H1 (cell line): ENCODE measurements around the gene HMCN2. TPM values are rescaled to one million over a fixed set of nuclear protein-coding genes. Genes with fewer than 3 reads are reported as not detected.
A peak's percentile ranks its signal among the peaks of the same experiment; 100 is the strongest.

Experiments used
- CTCF ChIA-PET: fragments of 300-600 bp; sonication (Branson Sonifier 250); formaldehyde crosslinking; loops from one replicate; lab custom pipeline; 2021; ENCODE audit not compliant: partially characterized antibody; lab: Charles Lee
- POLR2A ChIA-PET: fragments of 300-600 bp; sonication (Branson Sonifier 250); formaldehyde crosslinking; loops from one replicate; lab custom pipeline; 2021; ENCODE audit warnings: inconsistent platforms; ENCODE audit not compliant: partially characterized antibody; lab: Charles Lee
- DNase-seq, 2 experiments: peaks; one replicate each; pipeline versions ENCODE4 v3.0.0 to v3.0.0-alpha.2; 2010 to 2022; ENCODE audit warnings: low spot score in 2 of 2, low read depth in 1 of 2, mixed read lengths in 1 of 2
- FAIRE-seq: peaks from 2 replicates; lab custom pipeline; 2011; peaks lifted over from hg19 to GRCh38; lab: Jason Lieb, UNC
- H2AFZ ChIP-seq: 2 replicates; pipeline ENCODE4 v1.8.1; 2012; ENCODE audit warnings: low read length, inconsistent platforms
- H2AK5ac ChIP-seq: 2 replicates; pipeline ENCODE4 v1.6.1; 2013; ENCODE audit warnings: low read depth, low read length
- H2BK120ac ChIP-seq: replicated peaks from 2 replicates; pipeline ENCODE3; 2013; ENCODE audit warnings: low read depth, low read length, inconsistent platforms
- H2BK12ac ChIP-seq: 2 replicates; pipeline ENCODE4 v1.6.1; 2013; ENCODE audit warnings: low read depth, low read length
- H2BK15ac ChIP-seq: 2 replicates; pipeline ENCODE4 v1.6.1; 2013; ENCODE audit warnings: low read length
- H2BK20ac ChIP-seq: 2 replicates; pipeline ENCODE4 v1.6.1; 2013; ENCODE audit warnings: low read length
- H2BK5ac ChIP-seq: 2 replicates; pipeline ENCODE4 v1.6.1; 2013; ENCODE audit warnings: low read depth, low read length
- H3K14ac ChIP-seq: 2 replicates; pipeline ENCODE4 v1.6.1; 2013; ENCODE audit warnings: inconsistent platforms; ENCODE audit not compliant: insufficient read length
- H3K18ac ChIP-seq: 2 replicates; pipeline ENCODE4 v1.6.1; 2013; ENCODE audit warnings: low read length; ENCODE audit errors: extremely low read depth
- H3K23ac ChIP-seq: 2 replicates; pipeline ENCODE4 v1.6.1; 2013; ENCODE audit warnings: inconsistent platforms; ENCODE audit not compliant: insufficient read length
- H3K23me2 ChIP-seq: 2 replicates; pipeline ENCODE4 v1.6.1; 2013; ENCODE audit warnings: low read depth, low read length
- H3K27ac ChIP-seq: 2 replicates; pipeline ENCODE4 v1.6.1; 2011; ENCODE audit warnings: low read depth, low read length, inconsistent platforms
- H3K27me3 ChIP-seq, 4 experiments: replicated peaks in 1 of 4; 1 replicate in 1 of 4; 2 replicates in 3 of 4; pipeline versions ENCODE4 v1.6.1 to v1.8.1; 2011 to 2013; ENCODE audit warnings: low read length in 3 of 4, mild to moderate bottlenecking in 3 of 4, inconsistent platforms in 2 of 4, mixed read lengths in 2 of 4, moderate library complexity in 1 of 4; ENCODE audit not compliant: control insufficient read depth in 3 of 4, insufficient read depth in 3 of 4; ENCODE audit errors: extremely low read depth in 1 of 4
- H3K36me3 ChIP-seq, 4 experiments: 2 replicates each; pipeline versions ENCODE4 v1.6.1 to v1.8.1; 2011 to 2013; ENCODE audit warnings: mild to moderate bottlenecking in 4 of 4, low read length in 3 of 4, moderate library complexity in 2 of 4, control low read depth in 1 of 4, inconsistent platforms in 1 of 4; ENCODE audit not compliant: insufficient read depth in 4 of 4, control insufficient read depth in 2 of 4
- H3K4ac ChIP-seq: replicated peaks from 2 replicates; pipeline ENCODE3; 2013; ENCODE audit warnings: low read length, low read depth, mixed read lengths, inconsistent platforms; ENCODE audit not compliant: insufficient read length
- H3K4me1 ChIP-seq, 4 experiments: replicated peaks in 1 of 4; 1 replicate in 1 of 4; 2 replicates in 3 of 4; pipeline versions ENCODE4 v1.6.1 to v1.8.1; 2011 to 2013; ENCODE audit warnings: low read length in 3 of 4, inconsistent platforms in 2 of 4, mixed read lengths in 1 of 4; ENCODE audit not compliant: insufficient read depth in 4 of 4, control insufficient read depth in 3 of 4
- H3K4me2 ChIP-seq, 2 experiments: 2 replicates each; pipeline versions ENCODE4 v1.6.1 to v1.8.1; 2011 to 2013; ENCODE audit warnings: low read depth in 2 of 2, low read length in 2 of 2, control low read depth in 1 of 2, inconsistent platforms in 1 of 2, mild to moderate bottlenecking in 1 of 2; ENCODE audit not compliant: insufficient read depth in 1 of 2
- H3K4me3 ChIP-seq, 4 experiments: fragments of 200-600, 300-600 bp in 1 of 4; sonication (generic), shearing (Covaris generic), sonication (Bioruptor Twin) in 1 of 4; 2 replicates each; pipeline versions ENCODE4 v1.5.1 to v1.8.1; 2011 to 2016; ENCODE audit warnings: low read length in 4 of 4, low read depth in 3 of 4, control low read depth in 2 of 4, inconsistent platforms in 2 of 4, mild to moderate bottlenecking in 2 of 4, mixed read lengths in 1 of 4, moderate library complexity in 1 of 4; ENCODE audit not compliant: insufficient read depth in 2 of 4; ENCODE audit errors: extremely low read depth in 1 of 4
- H3K56ac ChIP-seq: replicated peaks from 2 replicates; pipeline ENCODE3; 2013; ENCODE audit warnings: low read depth, mild to moderate bottlenecking, mixed read lengths, low read length, inconsistent platforms; ENCODE audit not compliant: insufficient read length
- H3K79me1 ChIP-seq: 2 replicates; pipeline ENCODE4 v1.6.1; 2013; ENCODE audit warnings: low read depth, low read length, control low read depth
- H3K79me2 ChIP-seq, 2 experiments: 2 replicates each; pipeline versions ENCODE4 v1.6.1 to v1.8.1; 2012 to 2013; ENCODE audit warnings: low read length in 2 of 2, mild to moderate bottlenecking in 2 of 2, inconsistent platforms in 1 of 2; ENCODE audit not compliant: insufficient read depth in 2 of 2, control insufficient read depth in 1 of 2
- H3K9ac ChIP-seq, 4 experiments: replicated peaks in 1 of 4; 1 replicate in 1 of 4; 2 replicates in 3 of 4; pipeline versions ENCODE4 v1.6.1 to v1.8.1; 2011 to 2013; ENCODE audit warnings: low read depth in 3 of 4, low read length in 3 of 4, control low read depth in 2 of 4, mild to moderate bottlenecking in 2 of 4, moderate library complexity in 2 of 4, inconsistent platforms in 1 of 4; ENCODE audit errors: extremely low read depth in 1 of 4
- H3K9me3 ChIP-seq, 2 experiments: 2 replicates each; pipeline versions ENCODE4 v1.6.1 to v1.8.1; 2012 to 2013; ENCODE audit warnings: mild to moderate bottlenecking in 2 of 2, moderate library complexity in 2 of 2, control low read depth in 1 of 2, inconsistent platforms in 1 of 2, low read depth in 1 of 2, low read length in 1 of 2, mixed read lengths in 1 of 2; ENCODE audit not compliant: insufficient read depth in 2 of 2
- H4K20me1 ChIP-seq, 2 experiments: replicated peaks in 1 of 2; 2 replicates each; pipeline versions ENCODE3 to v1.8.1; 2011 to 2013; ENCODE audit warnings: inconsistent platforms in 2 of 2, low read length in 2 of 2, mild to moderate bottlenecking in 1 of 2; ENCODE audit not compliant: insufficient read depth in 2 of 2, control insufficient read depth in 1 of 2
- H4K5ac ChIP-seq: 2 replicates; pipeline ENCODE4 v1.6.1; 2013; ENCODE audit warnings: low read length, low read depth, mixed read lengths, inconsistent platforms; ENCODE audit not compliant: insufficient read length
- H4K8ac ChIP-seq: 2 replicates; pipeline ENCODE4 v1.8.0; 2013; ENCODE audit warnings: mild to moderate bottlenecking, moderate library complexity, low read length, inconsistent platforms; ENCODE audit not compliant: insufficient read depth; ENCODE audit errors: extremely low read depth
- H4K91ac ChIP-seq: replicated peaks from 2 replicates; pipeline ENCODE3; 2013; ENCODE audit warnings: low read length, mixed read lengths, inconsistent platforms; ENCODE audit not compliant: insufficient read length
- ASH2L ChIP-seq: fragments of 200-600, 300-600 bp; sonication (generic); IDR thresholded peaks from one replicate; pipeline ENCODE4 v1.7.1; 2017; ENCODE audit warnings: low read length
- BCL11A ChIP-seq, 2 experiments: IDR thresholded peaks; one replicate each; pipeline ENCODE4 v1.6.1; 2011; ENCODE audit warnings: low read depth in 2 of 2, low read length in 2 of 2, mild to moderate bottlenecking in 2 of 2
- HDAC6 ChIP-seq: IDR thresholded peaks from one replicate; pipeline ENCODE4 v1.7.1; 2012; ENCODE audit warnings: low read depth, mild to moderate bottlenecking, inconsistent platforms, low read length, moderate library complexity
- KDM5A ChIP-seq: fragments of 200-600 bp; IDR thresholded peaks from 2 replicates; pipeline ENCODE4 v1.7.1; 2012; ENCODE audit warnings: mild to moderate bottlenecking, low read length, inconsistent platforms, mixed read lengths
- RAD21 ChIP-seq, 2 experiments: IDR thresholded peaks in 1 of 2; conservative IDR thresholded peaks in 1 of 2; 2 replicates each; pipeline ENCODE4 v1.6.1; 2011; ENCODE audit warnings: low read depth in 2 of 2, low read length in 2 of 2, improper control_type of control experiment in 1 of 2, inconsistent platforms in 1 of 2, mild to moderate bottlenecking in 1 of 2, moderate library complexity in 1 of 2
- TAF7 ChIP-seq: optimal IDR thresholded peaks from 2 replicates; pipeline ENCODE3; 2011; ENCODE audit warnings: low read depth, mild to moderate bottlenecking, inconsistent platforms, low read length, moderate library complexity, borderline replicate concordance
- YY1 ChIP-seq: IDR thresholded peaks from 2 replicates; pipeline ENCODE4 v1.6.1; 2011; ENCODE audit warnings: low read depth, mild to moderate bottlenecking, low read length
- WGBS, 2 experiments: shearing (Covaris generic) in 1 of 2; methylation state at CpG; one replicate each; pipeline versions ENCODE4 v1.1.6 to v1.1.7; 2013 to 2015; ENCODE audit warnings: low lambda C conversion rate in 2 of 2, mixed read lengths in 2 of 2, inconsistent platforms in 1 of 2, low coverage in 1 of 2, missing lambda C conversion rate in 1 of 2; ENCODE audit not compliant: insufficient replicate concordance in 2 of 2, insufficient coverage in 1 of 2, insufficient read length in 1 of 2; ENCODE audit errors: extremely low coverage in 1 of 2, missing lambda C conversion rate in 1 of 2; 5-methylcytosine and 5-hydroxymethylcytosine counted together
- polyA plus RNA-seq, 7 experiments: library from polyadenylated mRNA; depleted of rRNA in 3 of 7; stranded (reverse) in 5 of 7; unstranded in 2 of 7; fragments of >200 nt in 5 of 7; fragments of 200-250 nt in 2 of 7; gene quantifications; 1 replicate in 5 of 7; 2 replicates in 1 of 7; 4 replicates in 1 of 7; pipeline versions ENCODE4 v1.2.1 to v1.2.3, GENCODE V29; 2011 to 2013; ENCODE audit warnings: missing spikeins in 2 of 7, mixed read lengths in 2 of 7
- total RNA-seq: library from RNA; stranded (reverse); fragmentation: NEBNext Ultra II Directional; extraction: Animal tissue kit (Norgen Biotek cat#: 25700); gene quantifications from 2 replicates; pipeline ENCODE4 v1.2.1, GENCODE V29; 2021
- TF ChIP-seq, protein P1 (sequence below), 3 experiments: IDR thresholded peaks; 1 replicate in 2 of 3; 2 replicates in 1 of 3; pipeline versions ENCODE4 v1.5.1 to v1.6.1; 2011; ENCODE audit warnings: low read length in 3 of 3, mild to moderate bottlenecking in 3 of 3, inconsistent platforms in 2 of 3, low read depth in 1 of 3, moderate library complexity in 1 of 3; ENCODE audit not compliant: insufficient read depth in 1 of 3; ENCODE audit errors: control extremely low read depth in 1 of 3
- TF ChIP-seq, protein P2 (sequence below): IDR thresholded peaks from 2 replicates; pipeline ENCODE4 v1.6.1; 2012; ENCODE audit warnings: inconsistent platforms

Gene HMCN2
- total and polyA plus RNA-seq, 2 of the 8 experiments (the other 6 are each of a cell fraction or from before 2014, with no cell fraction given), result 5.0 to 9.1 TPM

DNA sequence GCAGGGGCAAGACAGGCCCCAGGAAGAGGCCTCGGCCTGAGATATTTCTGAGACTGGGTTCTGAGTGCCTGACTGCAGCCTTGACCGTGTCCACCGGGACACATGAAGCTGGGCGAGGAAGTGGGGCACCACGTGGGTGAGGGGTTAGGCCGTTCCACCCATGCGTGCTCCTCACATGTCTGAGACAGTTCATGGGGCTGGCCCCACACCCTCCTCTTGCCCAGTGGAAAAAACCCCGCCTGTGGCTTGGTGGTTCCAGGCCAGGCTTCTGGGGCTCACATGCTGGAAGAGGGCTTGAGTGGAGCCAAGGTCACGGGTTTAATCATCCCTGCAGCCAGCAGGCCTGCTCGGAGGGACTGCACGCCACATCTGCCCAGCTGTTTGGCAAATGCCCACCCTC is 11.4 kb downstream of the HMCN2 start:
- no peaks in the 10 kb centered on the region for H3K36me3 ChIP-seq
- ChIA-PET CTCF (interaction anchor here (0.7 to 1.3 kb wide), 2 partner anchors 11 to 18 kb away, joined by 3 to 4 read pairs; no protein-coding TSS in a partner anchor), POLR2A (no interaction called here)
- H3K4me2 ChIP-seq, result no peak overlapping the region
- no peak overlapping the region for H4K91ac ChIP-seq
- WGBS, 2 experiments, result 91% methylated on average over 11 of the region's 11 CpGs; no CpG with 5 or more reads in 1 of the 2 experiments
- H4K5ac ChIP-seq, result no peak overlapping the region
- H3K4me3 ChIP-seq, result no peak overlapping the region
- no peak overlapping the region for H3K4ac ChIP-seq
- no peak overlapping the region for H3K56ac ChIP-seq
- no peaks in the 10 kb centered on the region for H3K79me1 ChIP-seq
- H3K27ac ChIP-seq, result no peak overlapping the region
- H3K14ac ChIP-seq, result no peak overlapping the region
- peaks cover 0 to 2% (median under 1%) of the 10 kb centered on the region in 4 experiments; a peak in 1 of 7 replicates for H3K4me1 ChIP-seq
- H2BK120ac ChIP-seq, result no peak overlapping the region
- no peak overlapping the region for H2BK12ac ChIP-seq
- no peak overlapping the region for H3K9ac ChIP-seq
- no peak overlapping the region for H3K18ac ChIP-seq
- H3K23ac ChIP-seq, result no peak overlapping the region
- H2BK20ac ChIP-seq, result no peak overlapping the region
- no peak overlapping the region for H2BK15ac ChIP-seq
- H3K79me2 ChIP-seq, result peaks cover 0 to 4% of the 10 kb centered on the region in 2 experiments; a peak in 1 of 4 replicates
- H2AK5ac ChIP-seq, result no peak overlapping the region
- FAIRE-seq (no peak), DNase-seq (no peak)
- H3K23me2 ChIP-seq, result peaks cover 2% of the 10 kb centered on the region; the same call in 1 of the 2 replicates
- no peak overlapping the region for H4K8ac ChIP-seq
- H2AFZ ChIP-seq, result no peak overlapping the region
- no peaks in the 10 kb centered on the region for H3K27me3 ChIP-seq
- H2BK5ac ChIP-seq, result peak overlapping the region; percentile 24; the same call in 1 of the 2 replicates
- H3K9me3 ChIP-seq, result no peaks in the 10 kb centered on the region
- peaks cover 0 to 1% of the 10 kb centered on the region in 2 experiments for H4K20me1 ChIP-seq
- no peak for TF ChIP-seq RAD21 (IDR thresholded peaks at IDR 0.05 in 1 of 2, conservative IDR thresholded peaks at IDR 0.05 in 1 of 2; ENCODE audit: low read depth in 2 of 2, low read length in 2 of 2)
- no peak for TF ChIP-seq BCL11A (IDR thresholded peaks at IDR 0.05; ENCODE audit: low read depth in 2 of 2, low read length in 2 of 2)
- TF ChIP-seq, protein P1, sequence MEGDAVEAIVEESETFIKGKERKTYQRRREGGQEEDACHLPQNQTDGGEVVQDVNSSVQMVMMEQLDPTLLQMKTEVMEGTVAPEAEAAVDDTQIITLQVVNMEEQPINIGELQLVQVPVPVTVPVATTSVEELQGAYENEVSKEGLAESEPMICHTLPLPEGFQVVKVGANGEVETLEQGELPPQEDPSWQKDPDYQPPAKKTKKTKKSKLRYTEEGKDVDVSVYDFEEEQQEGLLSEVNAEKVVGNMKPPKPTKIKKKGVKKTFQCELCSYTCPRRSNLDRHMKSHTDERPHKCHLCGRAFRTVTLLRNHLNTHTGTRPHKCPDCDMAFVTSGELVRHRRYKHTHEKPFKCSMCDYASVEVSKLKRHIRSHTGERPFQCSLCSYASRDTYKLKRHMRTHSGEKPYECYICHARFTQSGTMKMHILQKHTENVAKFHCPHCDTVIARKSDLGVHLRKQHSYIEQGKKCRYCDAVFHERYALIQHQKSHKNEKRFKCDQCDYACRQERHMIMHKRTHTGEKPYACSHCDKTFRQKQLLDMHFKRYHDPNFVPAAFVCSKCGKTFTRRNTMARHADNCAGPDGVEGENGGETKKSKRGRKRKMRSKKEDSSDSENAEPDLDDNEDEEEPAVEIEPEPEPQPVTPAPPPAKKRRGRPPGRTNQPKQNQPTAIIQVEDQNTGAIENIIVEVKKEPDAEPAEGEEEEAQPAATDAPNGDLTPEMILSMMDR (IDR thresholded peaks at IDR 0.05; ENCODE audit: control extremely low read depth in 1 of 3, insufficient read depth in 1 of 3, low read depth in 1 of 3, low read length in 3 of 3), result no peak
- TF ChIP-seq, protein P2, sequence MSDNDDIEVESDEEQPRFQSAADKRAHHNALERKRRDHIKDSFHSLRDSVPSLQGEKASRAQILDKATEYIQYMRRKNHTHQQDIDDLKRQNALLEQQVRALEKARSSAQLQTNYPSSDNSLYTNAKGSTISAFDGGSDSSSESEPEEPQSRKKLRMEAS, result no peak
- no peak for TF ChIP-seq KDM5A
- no peak for TF ChIP-seq HDAC6
- no peak for TF ChIP-seq ASH2L
- no peak for TF ChIP-seq YY1
- TF ChIP-seq TAF7, result no peak
